Muscle of leg (tissue), 11 donors: ENCODE data around the gene ANGPT4. TPM values are rescaled to one million over a fixed set of nuclear protein-coding genes. Genes with fewer than 3 reads are reported as not detected.
"Not testable (repeated sequence)": the region's sequence is repeated elsewhere in the genome, so short reads cannot be mapped to it uniquely, and the experiment has no call there.

Experiments
- DNase-seq: peaks from one replicate; pipeline ENCODE4 v3.0.0; 2013
- H3K27ac ChIP-seq: one replicate; pipeline ENCODE4 v1.5.1; 2013; ENCODE audit warnings: mild to moderate bottlenecking, low read length, control low read depth
- H3K27me3 ChIP-seq: one replicate; pipeline ENCODE4 v1.6.1; 2013; ENCODE audit warnings: low read length; ENCODE audit not compliant: control insufficient read depth, insufficient read depth
- H3K36me3 ChIP-seq: one replicate; pipeline ENCODE4 v1.6.1; 2013; ENCODE audit warnings: low read length; ENCODE audit not compliant: control insufficient read depth, insufficient read depth
- H3K4me1 ChIP-seq: one replicate; pipeline ENCODE4 v1.6.1; 2013; ENCODE audit warnings: low read length; ENCODE audit not compliant: control insufficient read depth, insufficient read depth
- H3K4me3 ChIP-seq: one replicate; pipeline ENCODE4 v1.5.1; 2013; ENCODE audit warnings: low read length, control low read depth
- H3K9me3 ChIP-seq: replicated peaks from 2 replicates; pipeline ENCODE4 v1.6.1; 2013; ENCODE audit warnings: low read depth, low read length; ENCODE audit not compliant: control insufficient read depth
- WGBS: methylation state at CpG from one replicate; pipeline ENCODE4 v1.1.5; 2013; ENCODE audit warnings: missing lambda C conversion rate; ENCODE audit not compliant: insufficient coverage; 5-methylcytosine and 5-hydroxymethylcytosine counted together
- polyA plus RNA-seq, 8 donors: library from polyadenylated mRNA; unstranded; fragments of 120-200 nt; gene quantifications; one replicate each; pipeline versions ENCODE4 v1.2.1 to v1.2.3, GENCODE V29; 2013; ENCODE audit warnings: inconsistent platforms in 1 of 8, low replicate concordance in 1 of 8; ENCODE audit not compliant: insufficient read length in 8 of 8, insufficient read depth in 1 of 8
- total RNA-seq: library from RNA; stranded (reverse); fragments of 120-200 nt; gene quantifications from one replicate; pipeline ENCODE4 v1.2.4, GENCODE V29; 2013

ANGPT4 gene
- total and polyA plus RNA-seq, 9 donors = 0.03 to 0.12 (median 0.05) TPM; not detected in 1

DNA sequence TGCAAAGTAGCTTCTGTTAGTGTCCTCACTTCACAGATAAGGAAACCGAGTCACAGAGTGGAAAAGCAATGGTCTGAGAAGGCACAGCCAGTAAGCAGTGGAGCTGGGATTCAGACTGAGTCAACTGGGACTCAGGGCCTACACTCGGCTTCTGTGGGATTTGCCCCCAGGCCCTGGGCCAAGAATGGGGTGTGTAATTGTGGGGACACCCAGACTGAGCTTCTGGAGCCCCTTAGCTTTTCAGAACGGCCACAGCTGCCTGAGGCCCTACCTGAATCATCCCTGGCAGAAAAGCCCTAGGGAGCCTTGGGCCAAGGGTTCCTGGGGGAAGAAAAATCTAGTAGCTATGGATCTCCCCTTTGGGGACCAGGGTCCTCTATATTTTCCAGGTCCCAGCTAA, 6.5 kb downstream of the ANGPT4 start:
- no peak for DNase-seq
- no peaks in the 10 kb centered on the region for H3K27me3 ChIP-seq
- 93% methylated on average over 2 of the region's 3 CpGs for WGBS

DNA sequence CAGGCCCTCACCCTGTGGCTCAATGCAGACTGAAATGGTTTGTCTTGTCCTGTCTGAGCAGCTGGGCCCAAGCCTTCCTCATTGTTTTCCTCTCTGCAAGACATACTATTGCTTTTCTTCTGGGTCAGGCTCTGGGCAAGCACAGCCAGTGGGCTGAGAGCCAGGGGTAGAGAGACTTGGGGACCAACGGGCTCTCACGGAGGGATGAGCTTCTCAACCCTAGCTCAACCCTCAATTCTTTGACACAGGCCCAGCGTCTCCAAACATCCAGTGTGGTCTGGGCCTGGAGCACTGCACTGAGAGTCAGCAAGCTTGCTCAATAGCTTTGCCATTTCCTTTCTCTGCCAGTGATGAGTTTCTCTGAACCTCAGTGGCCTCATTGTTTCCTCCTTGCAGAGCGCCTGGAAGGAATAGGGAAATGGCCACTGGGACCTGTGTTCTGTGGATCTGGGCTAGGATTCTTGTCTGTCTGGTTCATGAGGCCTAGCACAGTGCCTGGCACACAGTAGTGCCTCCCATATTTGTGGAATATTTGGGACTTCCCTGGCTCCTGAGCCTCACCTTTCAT, 9.3 kb downstream of the ANGPT4 start:
- no peaks in the 10 kb centered on the region for H3K9me3 ChIP-seq
- WGBS = 58% methylated on average over 2 of the region's 4 CpGs
- H3K27me3 ChIP-seq = no peaks in the 10 kb centered on the region
- no peak overlapping the region for H3K4me3 ChIP-seq
- peaks cover 18% of the 10 kb centered on the region for H3K4me1 ChIP-seq
- H3K36me3 ChIP-seq = no peaks in the 10 kb centered on the region
- H3K27ac ChIP-seq = no peak overlapping the region
- DNase-seq = no peak

More for the DNA sequence above, 6.5 kb downstream of the ANGPT4 start:
- Histone ChIP-seq H3K9me3 (no peaks in the 10 kb centered on the region), H3K36me3 (no peaks in the 10 kb centered on the region), H3K4me1 (peaks cover 22% of the 10 kb centered on the region), H3K4me3 (no peak overlapping the region), H3K27ac (no peak overlapping the region)

DNA sequence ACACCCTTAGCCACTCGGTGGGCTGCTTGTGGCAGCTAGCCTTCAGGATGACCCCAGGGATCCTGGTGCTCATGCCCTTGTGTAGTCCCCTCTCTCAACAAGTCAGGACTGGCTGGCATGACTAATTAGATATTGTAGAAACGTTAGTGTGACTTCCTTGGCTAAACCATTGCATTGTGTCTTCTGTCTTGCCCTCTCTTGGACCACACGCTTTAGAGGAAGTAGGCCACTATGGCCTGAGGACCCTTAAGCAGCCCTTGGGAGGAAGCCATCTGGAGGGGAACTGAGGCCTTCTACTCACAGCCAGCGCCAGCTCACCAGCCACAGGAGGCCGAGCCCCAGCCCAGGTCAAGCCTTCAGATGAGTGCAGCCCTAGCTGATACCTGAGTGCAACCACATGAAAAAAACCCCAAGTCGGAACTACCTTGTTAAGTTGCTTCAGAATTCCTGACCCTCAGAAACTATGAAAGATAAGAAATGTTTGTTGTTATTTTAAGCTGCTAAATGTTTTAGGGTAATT, 10.1 kb downstream of the ANGPT4 start:
- no peaks in the 10 kb centered on the region for H3K36me3 ChIP-seq
- 90% methylated on average over 4 of the region's 6 CpGs for WGBS
- no peaks in the 10 kb centered on the region for H3K9me3 ChIP-seq
- no peak overlapping the region for H3K4me3 ChIP-seq
- DNase-seq = no peak
- no peak overlapping the region for H3K27ac ChIP-seq
- peaks cover 11% of the 10 kb centered on the region for H3K4me1 ChIP-seq
- no peaks in the 10 kb centered on the region for H3K27me3 ChIP-seq

DNA sequence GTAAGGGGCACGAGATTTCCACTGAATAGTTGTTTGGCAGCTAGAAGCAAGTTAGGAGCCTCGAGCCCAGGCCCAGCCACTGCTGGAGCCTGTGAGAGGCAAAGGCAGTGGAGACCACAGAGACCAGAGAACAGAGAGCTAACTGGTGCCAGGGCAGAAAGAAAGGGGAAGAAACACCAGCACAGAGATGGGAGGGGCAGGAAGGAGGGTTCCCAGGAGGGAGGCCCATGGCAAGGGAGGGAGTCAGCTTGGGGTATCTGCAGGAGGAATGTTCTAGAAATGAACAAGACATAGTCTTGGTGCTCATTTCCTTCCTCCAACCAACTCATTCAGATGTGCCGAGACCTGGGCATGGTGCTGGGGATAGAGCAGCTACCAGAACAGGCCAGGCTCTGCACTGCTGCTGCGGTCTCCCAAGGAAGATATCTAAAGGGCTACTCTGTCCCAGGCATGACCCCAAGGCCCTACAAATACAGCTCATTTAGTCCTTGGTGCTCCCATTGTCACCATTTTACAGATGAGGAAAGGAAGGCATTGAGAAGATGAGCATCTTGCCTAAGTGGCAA, 10.7 kb downstream of the ANGPT4 start:
- Histone ChIP-seq H3K27me3 (no peaks in the 10 kb centered on the region), H3K4me3 (no peak overlapping the region), H3K27ac (no peak overlapping the region), H3K36me3 (no peaks in the 10 kb centered on the region), H3K4me1 (peaks cover 5% of the 10 kb centered on the region), H3K9me3 (no peaks in the 10 kb centered on the region)
- no peak for DNase-seq
- WGBS = 58% methylated on average over 2 of the region's 4 CpGs

DNA sequence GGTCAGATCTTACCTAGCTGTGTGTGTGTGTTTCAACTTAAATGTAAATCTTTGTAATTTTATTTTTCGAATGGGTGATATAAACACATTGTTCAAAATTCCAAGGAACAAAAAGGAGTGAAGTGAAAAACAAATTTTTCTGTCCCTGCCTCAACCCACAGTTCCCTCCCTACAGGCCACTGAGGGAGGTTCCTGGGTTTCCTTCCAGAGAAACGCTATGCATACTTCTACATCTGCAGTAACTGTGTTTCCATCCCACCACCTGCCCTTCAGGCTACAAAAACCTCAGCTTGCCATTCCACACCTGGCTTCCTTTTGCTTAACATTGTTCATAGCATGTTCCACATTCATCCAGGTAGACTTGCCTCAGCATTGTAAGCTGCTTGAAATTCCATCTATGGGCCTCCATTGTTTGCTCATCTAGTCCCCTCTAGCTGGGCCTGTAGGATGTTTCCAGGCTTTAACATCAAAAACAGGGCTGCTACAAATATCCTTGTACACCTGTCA, 12.0 kb downstream of the ANGPT4 start:
- no peak for DNase-seq
- peaks cover 2% of the 10 kb centered on the region for H3K4me1 ChIP-seq
- H3K27ac ChIP-seq = no peak overlapping the region
- H3K36me3 ChIP-seq = no peaks in the 10 kb centered on the region
- H3K9me3 ChIP-seq = no peaks in the 10 kb centered on the region
- no peak overlapping the region for H3K4me3 ChIP-seq
- H3K27me3 ChIP-seq = no peaks in the 10 kb centered on the region
- WGBS = 29% methylated on average over 1 of the region's 2 CpGs

DNA sequence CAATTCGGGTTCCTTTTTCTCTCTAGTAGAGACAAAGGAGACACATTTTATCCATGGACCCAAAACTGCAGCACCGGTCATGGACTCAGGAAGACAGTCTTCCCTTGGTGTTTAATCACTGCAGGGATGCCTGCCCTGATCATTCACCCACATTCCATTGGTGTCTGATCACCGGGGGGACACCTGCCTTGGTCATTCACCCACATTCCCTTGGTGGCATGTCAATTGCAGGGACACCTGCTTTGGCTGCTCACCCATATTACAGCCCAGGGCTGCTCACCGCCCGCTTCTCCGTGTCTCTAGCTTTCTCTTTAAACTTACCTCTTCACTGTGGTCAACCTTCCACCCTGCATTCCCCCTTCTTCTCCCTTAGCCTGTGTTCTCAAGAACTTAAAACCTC, 18.7 kb downstream of the ANGPT4 start:
- not testable (repeated sequence) for H3K27ac ChIP-seq

DNA sequence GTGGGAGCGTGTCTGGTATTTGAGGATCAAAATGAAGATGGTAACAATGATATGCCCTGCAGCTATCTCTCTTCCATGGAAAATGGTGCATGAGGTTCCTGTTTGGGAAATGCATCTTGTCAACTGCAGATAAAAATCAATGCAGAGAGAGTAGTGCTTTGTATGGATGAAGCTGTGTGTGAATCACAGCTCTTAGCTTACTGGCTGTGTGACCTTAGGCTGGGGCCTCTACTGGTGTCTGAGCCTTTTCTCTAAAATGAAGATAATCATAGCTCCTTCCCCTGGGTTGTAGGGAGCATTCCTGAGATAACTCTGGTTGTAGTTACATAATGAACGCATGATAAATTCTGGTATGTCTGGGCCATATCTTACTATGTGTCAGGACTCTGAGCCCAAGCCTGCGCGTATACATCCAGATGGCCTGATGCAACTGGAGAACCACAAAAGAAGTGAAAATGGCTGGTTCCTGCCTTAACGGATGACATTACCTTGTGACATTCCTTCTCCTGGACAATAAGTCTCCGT, 19.6 kb downstream of the ANGPT4 start:
- Histone ChIP-seq H3K36me3 (no peaks in the 10 kb centered on the region), H3K4me3 (no peak overlapping the region), H3K27ac (no peak overlapping the region), H3K27me3 (no peaks in the 10 kb centered on the region), H3K4me1 (no peaks in the 10 kb centered on the region), H3K9me3 (no peaks in the 10 kb centered on the region)
- DNase-seq = no peak
- WGBS = 69% methylated on average over 6 of the region's 6 CpGs

More for the DNA sequence above, 18.7 kb downstream of the ANGPT4 start:
- H3K27me3 ChIP-seq, H3K9me3 ChIP-seq, H3K4me3 ChIP-seq, H3K4me1 ChIP-seq, DNase-seq, H3K36me3 ChIP-seq: not testable (repeated sequence)
- 80% methylated on average over 5 of the region's 6 CpGs for WGBS

DNA sequence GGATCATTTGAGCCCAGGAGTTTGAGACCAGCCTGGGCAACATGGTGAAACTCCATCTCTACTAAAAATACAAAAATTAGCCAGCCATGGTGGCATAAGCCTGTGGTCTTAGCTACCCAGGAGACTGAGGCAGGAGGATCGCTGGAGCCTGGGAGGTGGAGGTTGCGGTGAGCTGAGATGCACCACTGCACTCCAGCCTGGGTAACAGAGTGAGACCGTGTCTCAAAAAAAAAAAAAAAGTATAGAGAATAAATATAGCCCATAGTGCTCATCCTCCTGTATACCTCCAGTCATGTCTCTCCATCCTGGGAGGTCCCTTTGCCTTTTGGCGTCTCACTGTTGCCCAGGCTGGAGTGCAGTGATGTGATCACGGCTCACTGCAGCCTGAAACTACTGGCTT, 23.8 kb downstream of the ANGPT4 start:
- not testable (repeated sequence) for H3K9me3 ChIP-seq, DNase-seq, H3K4me1 ChIP-seq, H3K4me3 ChIP-seq, H3K27me3 ChIP-seq, H3K27ac ChIP-seq, H3K36me3 ChIP-seq
- WGBS = 64% methylated on average over 2 of the region's 5 CpGs

DNA sequence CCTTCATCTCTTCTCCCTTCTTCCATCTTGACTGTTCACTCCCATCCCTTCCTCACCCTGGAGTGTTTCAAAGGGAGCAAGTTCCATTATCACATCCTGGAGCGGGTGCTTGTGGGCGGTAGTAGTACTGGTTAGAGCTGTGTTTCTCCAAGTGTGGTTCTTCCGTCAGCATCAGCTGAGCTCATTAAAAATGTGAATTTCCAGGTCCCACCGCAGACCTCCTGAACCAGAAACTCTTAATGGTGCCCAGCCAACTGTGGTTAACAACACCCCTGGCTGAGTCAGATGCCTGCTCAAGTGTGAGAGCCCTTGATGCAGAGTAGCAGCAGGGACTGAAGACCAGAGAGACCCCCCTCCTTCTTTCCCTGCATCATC, 24.4 kb downstream of the ANGPT4 start:
- Histone ChIP-seq H3K4me1 (no peaks in the 10 kb centered on the region), H3K9me3 (no peaks in the 10 kb centered on the region), H3K36me3 (no peaks in the 10 kb centered on the region), H3K4me3 (no peak overlapping the region), H3K27me3 (no peaks in the 10 kb centered on the region), H3K27ac (no peak overlapping the region)
- DNase-seq = no peak
- no CpG with 5 or more reads among the region's 4 CpGs for WGBS

DNA sequence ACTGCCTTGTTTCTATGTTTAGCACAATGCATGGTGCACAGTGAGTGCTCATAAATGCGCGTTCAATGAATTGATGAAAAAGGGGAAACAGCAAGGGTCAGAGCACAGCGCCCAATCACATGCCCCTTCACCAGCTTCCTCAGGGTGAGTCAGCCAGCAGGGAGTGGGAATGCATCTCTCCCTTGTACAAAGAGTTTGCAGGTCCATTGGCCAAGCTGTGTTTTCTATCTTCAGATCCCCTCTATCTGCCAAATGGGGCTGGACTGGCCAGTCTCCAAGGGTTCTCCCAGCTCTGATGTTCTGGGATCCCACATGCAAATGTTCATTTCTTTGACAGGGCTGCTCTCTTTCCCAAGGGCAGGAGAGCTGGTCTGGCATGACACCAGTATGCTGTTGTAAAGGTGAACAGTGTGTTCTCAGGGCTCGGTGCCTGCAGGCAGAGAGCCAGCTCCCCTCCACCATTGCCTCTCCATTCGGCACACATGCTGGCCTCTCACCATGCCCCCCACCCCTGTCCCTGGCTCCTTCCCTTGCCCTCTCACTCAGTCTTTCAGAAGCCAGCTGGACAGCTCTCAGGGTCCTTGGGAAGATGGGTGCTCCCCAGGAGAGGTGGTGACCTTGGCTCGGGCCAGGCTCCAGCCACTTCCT, 25.0 kb downstream of the ANGPT4 start:
- Histone ChIP-seq H3K36me3 (no peaks in the 10 kb centered on the region), H3K27me3 (no peaks in the 10 kb centered on the region), H3K4me3 (no peak overlapping the region), H3K9me3 (no peaks in the 10 kb centered on the region), H3K27ac (no peak overlapping the region), H3K4me1 (no peaks in the 10 kb centered on the region)
- WGBS = 57% methylated on average over 5 of the region's 6 CpGs
- DNase-seq = peak; percentile 15
